SK-N-SH treated with all-trans-retinoic acid at 6 μM for 48 hours (cell line): ENCODE data around the gene CCT2.

ENCODE experiments used
- ARNTL ChIP-seq: fragments of 450-650 bp; formaldehyde crosslinking; IDR thresholded peaks from 2 replicates; pipeline ENCODE4 v1.5.0; 2020; ENCODE audit warnings: low read depth, mild to moderate bottlenecking, moderate library complexity, borderline replicate concordance
- ISL1 ChIP-seq: fragments of 250-450 bp; sonication (Bioruptor Pico); IDR thresholded peaks from 2 replicates; pipeline ENCODE4 v2.1.2; 2022; ENCODE audit warnings: mild to moderate bottlenecking, moderate library complexity
- TCF4 ChIP-seq: fragments of 250-450 bp; sonication (Bioruptor Pico); IDR thresholded peaks from 2 replicates; pipeline ENCODE4 v1.8.0; 2021; ENCODE audit warnings: mild to moderate bottlenecking, moderate library complexity, borderline replicate concordance
- ZC3H10 ChIP-seq: fragments of 250-450 bp; sonication (Bioruptor Pico); IDR thresholded peaks from 2 replicates; pipeline ENCODE4 v1.5.1; 2021; ENCODE audit warnings: mild to moderate bottlenecking, moderate library complexity
- ZFP30 ChIP-seq: fragments of 450-650 bp; formaldehyde crosslinking; IDR thresholded peaks from 2 replicates; pipeline ENCODE4 v1.5.0; 2022; ENCODE audit warnings: mild to moderate bottlenecking, moderate library complexity
- TF ChIP-seq, protein P1 (sequence below): fragments of 250-450 bp; sonication (Bioruptor Pico); IDR thresholded peaks from 2 replicates; pipeline ENCODE4 v1.5.1; 2021; ENCODE audit warnings: mild to moderate bottlenecking, moderate library complexity

DNA sequence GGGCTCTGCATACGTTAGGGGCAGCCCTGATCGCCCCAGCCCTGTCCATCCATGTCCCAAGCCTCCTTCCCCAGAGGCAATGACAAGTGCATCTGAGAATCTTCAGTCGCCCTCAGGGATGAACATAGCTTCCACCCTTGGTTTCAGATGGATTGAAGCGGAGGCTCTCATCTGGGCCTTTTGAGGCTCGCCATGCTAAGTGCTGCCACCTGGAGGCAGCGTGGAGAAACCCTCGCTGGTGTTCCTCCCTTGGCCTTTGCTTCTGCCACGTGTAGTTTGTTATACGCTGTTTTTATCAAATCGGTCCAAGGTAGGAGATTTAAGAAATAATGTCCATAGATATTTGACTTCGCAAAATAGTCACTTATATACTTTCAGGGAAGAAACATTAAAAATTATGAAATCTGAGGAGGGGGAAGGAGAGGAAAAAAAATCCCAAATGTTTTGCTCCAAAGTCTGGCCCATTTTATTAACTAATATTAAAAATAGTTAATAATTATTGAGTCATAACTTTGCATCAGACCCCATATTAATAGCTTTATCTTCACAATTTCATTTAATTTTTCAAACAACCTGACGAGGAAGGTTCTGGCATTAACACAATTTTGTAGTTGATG lies 54.2 kb downstream of the CCT2 start:
- TF ChIP-seq TCF4 (CRISPR knock-in tag) (no peak), ISL1 (CRISPR knock-in tag) (no peak), ARNTL (CRISPR knock-in tag) (no peak), ZC3H10 (CRISPR knock-in tag) (no peak), ZFP30 (CRISPR knock-in tag) (no peak)
- TF ChIP-seq, protein P1, sequence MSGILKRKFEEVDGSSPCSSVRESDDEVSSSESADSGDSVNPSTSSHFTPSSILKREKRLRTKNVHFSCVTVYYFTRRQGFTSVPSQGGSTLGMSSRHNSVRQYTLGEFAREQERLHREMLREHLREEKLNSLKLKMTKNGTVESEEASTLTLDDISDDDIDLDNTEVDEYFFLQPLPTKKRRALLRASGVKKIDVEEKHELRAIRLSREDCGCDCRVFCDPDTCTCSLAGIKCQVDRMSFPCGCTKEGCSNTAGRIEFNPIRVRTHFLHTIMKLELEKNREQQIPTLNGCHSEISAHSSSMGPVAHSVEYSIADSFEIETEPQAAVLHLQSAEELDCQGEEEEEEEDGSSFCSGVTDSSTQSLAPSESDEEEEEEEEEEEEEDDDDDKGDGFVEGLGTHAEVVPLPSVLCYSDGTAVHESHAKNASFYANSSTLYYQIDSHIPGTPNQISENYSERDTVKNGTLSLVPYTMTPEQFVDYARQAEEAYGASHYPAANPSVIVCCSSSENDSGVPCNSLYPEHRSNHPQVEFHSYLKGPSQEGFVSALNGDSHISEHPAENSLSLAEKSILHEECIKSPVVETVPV (CRISPR knock-in tag): no peak
